Measurements from ENCODE around the gene NEK9. TPM values are rescaled to one million over a fixed set of nuclear protein-coding genes. Genes with fewer than 3 reads are reported as not detected.

Gene NEK9
- total RNA-seq, 1 donor from 2014 or later: 113 TPM

DNA sequence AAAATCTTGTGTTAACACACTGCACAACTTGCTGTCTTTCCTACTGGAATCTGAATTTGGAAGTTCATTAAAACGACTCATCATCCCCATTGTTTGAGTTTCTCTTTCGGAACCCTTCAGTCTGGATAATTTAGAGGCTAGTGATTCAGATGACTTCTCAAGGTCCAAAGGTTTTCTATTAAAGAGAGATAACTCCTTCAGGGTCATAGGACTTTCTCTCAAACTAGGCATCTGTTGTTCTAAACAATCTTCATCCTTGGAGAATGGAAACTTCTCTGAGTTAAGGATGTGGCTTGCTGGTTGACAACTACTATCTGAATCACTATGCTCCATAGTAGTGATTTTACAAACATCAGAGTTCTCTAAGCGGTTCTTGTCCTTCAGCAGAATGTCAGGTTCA is 79.9 kb downstream of the NEK9 start:
- H3K4me1 Mint-ChIP-seq: peaks cover 40% of the 10 kb centered on the region
- TF ChIP-seq, protein P1, sequence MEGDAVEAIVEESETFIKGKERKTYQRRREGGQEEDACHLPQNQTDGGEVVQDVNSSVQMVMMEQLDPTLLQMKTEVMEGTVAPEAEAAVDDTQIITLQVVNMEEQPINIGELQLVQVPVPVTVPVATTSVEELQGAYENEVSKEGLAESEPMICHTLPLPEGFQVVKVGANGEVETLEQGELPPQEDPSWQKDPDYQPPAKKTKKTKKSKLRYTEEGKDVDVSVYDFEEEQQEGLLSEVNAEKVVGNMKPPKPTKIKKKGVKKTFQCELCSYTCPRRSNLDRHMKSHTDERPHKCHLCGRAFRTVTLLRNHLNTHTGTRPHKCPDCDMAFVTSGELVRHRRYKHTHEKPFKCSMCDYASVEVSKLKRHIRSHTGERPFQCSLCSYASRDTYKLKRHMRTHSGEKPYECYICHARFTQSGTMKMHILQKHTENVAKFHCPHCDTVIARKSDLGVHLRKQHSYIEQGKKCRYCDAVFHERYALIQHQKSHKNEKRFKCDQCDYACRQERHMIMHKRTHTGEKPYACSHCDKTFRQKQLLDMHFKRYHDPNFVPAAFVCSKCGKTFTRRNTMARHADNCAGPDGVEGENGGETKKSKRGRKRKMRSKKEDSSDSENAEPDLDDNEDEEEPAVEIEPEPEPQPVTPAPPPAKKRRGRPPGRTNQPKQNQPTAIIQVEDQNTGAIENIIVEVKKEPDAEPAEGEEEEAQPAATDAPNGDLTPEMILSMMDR (conservative IDR thresholded peaks at IDR 0.05): no peak
- no peak overlapping the region for H3K27ac Mint-ChIP-seq (ENCODE audit: unreplicated experiment)
- no peak for DNase-seq (ENCODE audit: low read depth, low spot score)
- H3K9me3 Mint-ChIP-seq: no peaks in the 10 kb centered on the region
- H3K4me3 Mint-ChIP-seq: no peak overlapping the region
- H3K27me3 Mint-ChIP-seq (ENCODE audit: low read depth): no peaks in the 10 kb centered on the region
- H3K36me3 Mint-ChIP-seq (ENCODE audit: low read depth): peaks cover 28% of the 10 kb centered on the region

DNA sequence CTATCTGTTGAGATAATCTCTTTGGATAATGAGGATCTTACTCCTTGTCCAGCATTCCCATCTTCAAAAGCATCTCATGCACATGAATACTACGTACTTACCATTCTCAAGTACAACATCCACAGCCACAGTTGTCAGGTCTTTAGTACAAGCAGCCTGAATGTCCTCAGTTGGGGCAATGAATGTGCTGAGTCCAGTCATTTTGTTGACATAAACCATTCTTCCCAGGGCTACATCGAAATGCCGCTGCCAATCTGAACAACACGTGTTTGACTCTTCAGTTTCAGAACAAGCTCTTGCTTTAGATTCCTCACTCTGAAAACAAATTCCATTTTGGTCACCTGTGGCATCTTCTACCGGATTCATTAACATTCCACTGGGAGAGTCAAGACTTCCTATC is 80.6 kb downstream of the NEK9 start:
- Mint-ChIP-seq H3K27me3 (ENCODE audit: low read depth) (no peaks in the 10 kb centered on the region), H3K27ac (ENCODE audit: unreplicated experiment) (no peak overlapping the region), H3K4me3 (no peak overlapping the region), H3K36me3 (ENCODE audit: low read depth) (peaks cover 27% of the 10 kb centered on the region), H3K9me3 (no peaks in the 10 kb centered on the region), H3K4me1 (peaks cover 38% of the 10 kb centered on the region)
- no peak for DNase-seq (ENCODE audit: low read depth, low spot score)
- TF ChIP-seq, protein P1 (conservative IDR thresholded peaks at IDR 0.05): no peak

DNA sequence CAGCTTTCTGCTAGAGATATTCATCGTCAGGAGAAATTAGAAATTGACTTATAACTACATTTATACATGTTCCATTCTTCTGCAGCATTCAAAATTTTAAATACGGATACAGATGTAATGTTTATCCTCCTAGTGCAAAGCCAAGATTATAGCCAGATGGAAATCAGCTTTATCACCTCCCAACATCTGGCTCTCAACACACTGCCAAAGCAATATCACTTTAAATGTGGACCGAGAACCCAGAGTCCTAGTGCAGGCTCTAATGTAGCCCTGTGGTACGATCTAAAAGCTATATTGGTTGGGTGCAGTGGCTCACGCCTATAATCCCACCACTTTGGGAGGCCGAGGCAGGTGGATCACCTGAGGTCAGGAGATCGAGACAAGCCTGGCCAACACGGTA is 82.1 kb downstream of the NEK9 start:
- no peaks in the 10 kb centered on the region for H3K9me3 Mint-ChIP-seq
- H3K36me3 Mint-ChIP-seq (ENCODE audit: low read depth): peaks cover 24% of the 10 kb centered on the region
- no peaks in the 10 kb centered on the region for H3K27me3 Mint-ChIP-seq (ENCODE audit: low read depth)
- H3K4me1 Mint-ChIP-seq: peaks cover 29% of the 10 kb centered on the region
- TF ChIP-seq, protein P1 (conservative IDR thresholded peaks at IDR 0.05): no peak
- DNase-seq (ENCODE audit: low read depth, low spot score): no peak
- H3K4me3 Mint-ChIP-seq: no peak overlapping the region
- H3K27ac Mint-ChIP-seq (ENCODE audit: unreplicated experiment): no peak overlapping the region

DNA sequence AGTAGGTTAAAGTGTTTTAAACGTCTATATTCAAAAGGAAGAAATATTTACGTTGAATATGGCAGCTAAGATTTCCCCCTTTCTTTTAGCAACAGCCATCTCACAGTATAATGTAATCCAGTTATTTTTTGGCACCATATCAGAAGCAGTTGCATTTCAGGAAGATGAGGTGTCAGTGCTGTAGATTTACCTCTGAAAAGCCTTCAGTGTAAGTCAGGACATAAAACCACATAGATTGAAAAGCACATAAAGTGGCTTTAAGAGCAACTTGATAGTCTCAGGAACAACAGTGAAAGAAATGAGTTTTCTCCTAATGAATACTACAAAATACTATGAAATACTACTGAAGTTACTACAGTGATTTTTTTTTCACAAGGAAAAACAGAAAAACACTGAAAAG is 82.5 kb downstream of the NEK9 start:
- TF ChIP-seq, protein P1 (conservative IDR thresholded peaks at IDR 0.05): no peak
- no peak overlapping the region for H3K27ac Mint-ChIP-seq (ENCODE audit: unreplicated experiment)
- H3K27me3 Mint-ChIP-seq (ENCODE audit: low read depth): no peaks in the 10 kb centered on the region
- peaks cover 28% of the 10 kb centered on the region for H3K4me1 Mint-ChIP-seq
- no peak overlapping the region for H3K4me3 Mint-ChIP-seq
- peaks cover 22% of the 10 kb centered on the region for H3K36me3 Mint-ChIP-seq (ENCODE audit: low read depth)
- DNase-seq (ENCODE audit: low read depth, low spot score): no peak
- no peaks in the 10 kb centered on the region for H3K9me3 Mint-ChIP-seq

DNA sequence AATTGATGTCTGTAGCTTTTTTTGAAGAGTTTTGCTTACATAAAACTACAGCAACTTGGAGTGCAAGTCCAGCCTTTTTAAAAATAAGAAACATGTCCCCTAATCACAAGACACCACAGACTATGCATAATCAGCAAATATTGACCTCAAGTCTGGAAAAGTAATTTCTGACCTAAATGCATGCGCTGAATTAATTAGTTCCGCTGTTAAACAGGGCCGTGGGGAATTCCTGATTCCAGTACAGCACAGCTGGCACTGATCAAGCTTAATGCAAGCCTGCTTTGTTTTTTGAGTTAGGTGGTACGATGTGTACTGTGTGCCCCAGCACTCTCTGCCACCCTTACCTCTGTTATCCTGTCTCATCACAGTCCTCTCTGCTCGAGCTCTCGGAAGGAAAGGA is 84.8 kb downstream of the NEK9 start:
- Mint-ChIP-seq H3K36me3 (ENCODE audit: low read depth) (peaks cover 10% of the 10 kb centered on the region), H3K4me3 (no peak overlapping the region), H3K9me3 (no peaks in the 10 kb centered on the region), H3K4me1 (peaks cover 28% of the 10 kb centered on the region), H3K27me3 (ENCODE audit: low read depth) (no peaks in the 10 kb centered on the region), H3K27ac (ENCODE audit: unreplicated experiment) (no peak overlapping the region)
- TF ChIP-seq, protein P1 (conservative IDR thresholded peaks at IDR 0.05): no peak
- DNase-seq (ENCODE audit: low read depth, low spot score): no peak

DNA sequence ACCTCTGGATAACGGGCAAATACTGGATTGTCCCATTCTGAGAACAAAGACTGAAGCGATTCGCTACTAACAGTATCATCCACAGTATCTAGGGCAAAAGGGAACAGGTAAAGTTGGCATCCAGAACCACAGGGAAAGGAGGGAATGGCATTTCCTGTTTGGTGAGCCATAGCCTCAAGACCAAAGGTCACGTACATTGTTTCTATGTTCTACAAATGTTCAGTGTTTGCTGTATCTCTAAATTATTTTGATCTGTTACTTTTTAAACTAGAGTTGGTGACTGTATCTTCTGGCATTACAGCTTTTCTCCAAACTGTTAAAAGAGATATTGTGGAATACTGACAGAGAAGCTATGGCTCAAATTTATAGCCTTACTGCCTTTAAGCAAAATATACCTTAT is 85.2 kb downstream of the NEK9 start:
- H3K36me3 Mint-ChIP-seq (ENCODE audit: low read depth): peaks cover 8% of the 10 kb centered on the region
- H3K4me1 Mint-ChIP-seq: peaks cover 28% of the 10 kb centered on the region
- H3K27me3 Mint-ChIP-seq (ENCODE audit: low read depth): no peaks in the 10 kb centered on the region
- H3K9me3 Mint-ChIP-seq: no peaks in the 10 kb centered on the region
- DNase-seq (ENCODE audit: low read depth, low spot score): no peak
- TF ChIP-seq, protein P1 (conservative IDR thresholded peaks at IDR 0.05): no peak
- no peak overlapping the region for H3K27ac Mint-ChIP-seq (ENCODE audit: unreplicated experiment)
- no peak overlapping the region for H3K4me3 Mint-ChIP-seq

All from neural crest cell (in vitro differentiated cells).